Activated CD4-positive, alpha-beta T cell treated with anti-CD3 and anti-CD28 coated beads for 48 hours (primary cell): Measurements from ENCODE around the gene OR4C3.
"Not testable (repeated sequence)": the region's sequence is repeated elsewhere in the genome, so short reads cannot be mapped to it uniquely, and the experiment has no call there.

Source experiments
- DNase-seq: peaks from one replicate; pipeline ENCODE4 v3.0.0-alpha.2; 2020

Gene OR4C3

GRCh38 chr11:48324620-48325019 is at the start of gene OR4C3:
TSS of gene OR4C3 (plus strand) at chr11:48324920. CDS start at chr11:48325022, 102 bp downstream.
- not testable (repeated sequence) for DNase-seq

- DNase-seq, result no peak
Measured at GRCh38 chr11:48305923-48306322, 18.8 kb upstream of the OR4C3 start, which contains the start of gene OR4S1. TSS of gene OR4S1 (plus strand) at chr11:48306223. CDS start at chr11:48306223, 0 bp downstream.

GRCh38 chr11:48307760-48308386 is 16.8 kb upstream of the OR4C3 start:
- peak; percentile 82 for DNase-seq

GRCh38 chr11:48313590-48313989 is 11.1 kb upstream of the OR4C3 start:
- DNase-seq, result not testable (repeated sequence)

- not testable (repeated sequence) for DNase-seq
Measured at GRCh38 chr11:48319813-48320212, 4.9 kb upstream of the OR4C3 start.

GRCh38 chr11:48341466-48341865 is 16.7 kb downstream of the OR4C3 start:
- no peak for DNase-seq

GRCh38 chr11:48342505-48342904 is 17.8 kb downstream of the OR4C3 start:
- not testable (repeated sequence) for DNase-seq

- DNase-seq, result not testable (repeated sequence)
Measured at GRCh38 chr11:48346286-48346685, 21.6 kb downstream of the OR4C3 start.

- DNase-seq, result no peak
Measured at GRCh38 chr11:48354013-48354412, 29.3 kb downstream of the OR4C3 start.

- DNase-seq, result no peak
Measured at GRCh38 chr11:48354677-48355076, 30.0 kb downstream of the OR4C3 start.

GRCh38 chr11:48361289-48361688 is 36.6 kb downstream of the OR4C3 start:
- not testable (repeated sequence) for DNase-seq

GRCh38 chr11:48366365-48366764 is 41.6 kb downstream of the OR4C3 start, which contains the start of gene OR4C5:
TSS of gene OR4C5 (minus strand) at chr11:48366465. CDS start at chr11:48366465, 0 bp downstream.
- DNase-seq, result no peak
